Loucy (cell line): ENCODE results near the gene RWDD1.
"Not testable (repeated sequence)": the region's sequence is repeated elsewhere in the genome, so short reads cannot be mapped to it uniquely, and the experiment has no call there.

ENCODE experiments used
- H2AFZ ChIP-seq: fragments of 200-600 bp; sonication (generic); 2 replicates; pipeline ENCODE4 v1.6.0; 2016; ENCODE audit warnings: antibody characterized with exemption, mild to moderate bottlenecking, low read length, moderate library complexity
- H3F3A ChIP-seq: fragments of 200-600 bp; 2 replicates; pipeline ENCODE4 v1.6.0; 2016; ENCODE audit warnings: antibody characterized with exemption, low read depth, mild to moderate bottlenecking
- H3K27me3 ChIP-seq: fragments of 200-600 bp; sonication (generic); 2 replicates; pipeline ENCODE4 v1.6.1; 2014; ENCODE audit warnings: low read length, mild to moderate bottlenecking; ENCODE audit not compliant: insufficient read depth, poor library complexity, severe bottlenecking
- H3K36me3 ChIP-seq: fragments of 200-600 bp; sonication (generic); 2 replicates; pipeline ENCODE4 v1.6.1; 2016; ENCODE audit warnings: low read length; ENCODE audit not compliant: insufficient read depth
- H3K4me1 ChIP-seq: fragments of 200-600 bp; sonication (generic); 2 replicates; pipeline ENCODE4 v1.5.1; 2014; ENCODE audit warnings: low read length, mild to moderate bottlenecking; ENCODE audit not compliant: insufficient read depth, poor library complexity, severe bottlenecking
- H3K4me2 ChIP-seq: fragments of 200-600 bp; sonication (generic); 2 replicates; pipeline ENCODE4 v1.6.0; 2014; ENCODE audit warnings: antibody characterized with exemption, low read length, low read depth, mild to moderate bottlenecking; ENCODE audit not compliant: poor library complexity, severe bottlenecking
- H3K4me3 ChIP-seq: fragments of 200-600 bp; sonication (generic); 2 replicates; pipeline ENCODE4 v1.5.1; 2014; ENCODE audit warnings: low read length, mild to moderate bottlenecking, mixed read lengths; ENCODE audit not compliant: poor library complexity, severe bottlenecking
- H3K79me2 ChIP-seq: fragments of 200-600 bp; sonication (generic); 2 replicates; pipeline ENCODE4 v1.6.1; 2014; ENCODE audit warnings: low read length; ENCODE audit not compliant: insufficient read depth
- H3K9ac ChIP-seq: fragments of 200-600 bp; sonication (generic); 2 replicates; pipeline ENCODE4 v1.6.0; 2014; ENCODE audit warnings: mild to moderate bottlenecking, low read depth, low read length, moderate library complexity; ENCODE audit not compliant: poor library complexity, severe bottlenecking
- H3K9me2 ChIP-seq: fragments of 200-600 bp; sonication (generic); replicated peaks from 2 replicates; pipeline ENCODE4 v1.6.1; 2016; ENCODE audit warnings: low read depth, low read length, mixed read lengths
- H3K9me3 ChIP-seq: fragments of 200-600 bp; sonication (generic); 2 replicates; pipeline ENCODE4 v1.6.1; 2014; ENCODE audit warnings: mild to moderate bottlenecking, antibody characterized with exemption, low read length, low read depth; ENCODE audit not compliant: insufficient read depth
- H4K20me1 ChIP-seq: fragments of 200-600 bp; sonication (generic); 2 replicates; pipeline ENCODE4 v1.6.0; 2014; ENCODE audit warnings: antibody characterized with exemption, low read length, mild to moderate bottlenecking; ENCODE audit not compliant: insufficient read depth, poor library complexity, severe bottlenecking
- EZH2phosphoT487 ChIP-seq: fragments of 200-600 bp; IDR thresholded peaks from 2 replicates; pipeline ENCODE4 v1.6.1; 2018; ENCODE audit warnings: antibody characterized with exemption, mild to moderate bottlenecking, moderate library complexity, borderline replicate concordance
- TF ChIP-seq, protein P1 (sequence below): fragments of 200-600 bp; sonication (generic); conservative IDR thresholded peaks from 2 replicates; pipeline ENCODE4 v1.5.1; 2014; ENCODE audit warnings: mild to moderate bottlenecking, antibody characterized with exemption, low read length

Gene RWDD1

DNA sequence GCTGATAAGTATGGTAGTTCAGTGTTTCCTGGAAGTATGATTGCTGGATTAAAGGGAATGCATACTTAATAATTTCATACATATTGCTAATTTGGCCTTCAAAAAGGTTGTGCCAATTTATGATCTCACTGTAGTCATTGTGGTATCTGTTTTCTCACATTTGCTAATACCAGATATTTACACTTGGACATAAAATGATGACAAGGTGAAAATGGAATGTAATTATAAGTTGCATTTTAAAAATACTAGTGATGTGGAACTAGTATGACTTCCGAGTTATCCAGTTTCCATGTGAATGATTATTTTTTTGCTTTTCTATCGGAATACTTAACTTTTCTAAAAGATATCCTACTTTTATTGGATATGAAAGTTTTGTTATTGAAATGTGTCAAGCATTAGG is 15.4 kb downstream of the RWDD1 start:
- TF ChIP-seq EZH2phosphoT487, result no peak
- TF ChIP-seq, protein P1, sequence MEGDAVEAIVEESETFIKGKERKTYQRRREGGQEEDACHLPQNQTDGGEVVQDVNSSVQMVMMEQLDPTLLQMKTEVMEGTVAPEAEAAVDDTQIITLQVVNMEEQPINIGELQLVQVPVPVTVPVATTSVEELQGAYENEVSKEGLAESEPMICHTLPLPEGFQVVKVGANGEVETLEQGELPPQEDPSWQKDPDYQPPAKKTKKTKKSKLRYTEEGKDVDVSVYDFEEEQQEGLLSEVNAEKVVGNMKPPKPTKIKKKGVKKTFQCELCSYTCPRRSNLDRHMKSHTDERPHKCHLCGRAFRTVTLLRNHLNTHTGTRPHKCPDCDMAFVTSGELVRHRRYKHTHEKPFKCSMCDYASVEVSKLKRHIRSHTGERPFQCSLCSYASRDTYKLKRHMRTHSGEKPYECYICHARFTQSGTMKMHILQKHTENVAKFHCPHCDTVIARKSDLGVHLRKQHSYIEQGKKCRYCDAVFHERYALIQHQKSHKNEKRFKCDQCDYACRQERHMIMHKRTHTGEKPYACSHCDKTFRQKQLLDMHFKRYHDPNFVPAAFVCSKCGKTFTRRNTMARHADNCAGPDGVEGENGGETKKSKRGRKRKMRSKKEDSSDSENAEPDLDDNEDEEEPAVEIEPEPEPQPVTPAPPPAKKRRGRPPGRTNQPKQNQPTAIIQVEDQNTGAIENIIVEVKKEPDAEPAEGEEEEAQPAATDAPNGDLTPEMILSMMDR, result no peak
- H3K27me3 ChIP-seq, result no peaks in the 10 kb centered on the region
- H3K4me3 ChIP-seq, result no peak overlapping the region
- no peaks in the 10 kb centered on the region; the same call in 1 of the 2 replicates for H3K9me3 ChIP-seq
- H3K9me2 ChIP-seq, result no peaks in the 10 kb centered on the region
- H3K79me2 ChIP-seq, result no peaks in the 10 kb centered on the region
- no peaks in the 10 kb centered on the region for H3K4me1 ChIP-seq
- H3K36me3 ChIP-seq, result peaks cover 49% of the 10 kb centered on the region
- no peak overlapping the region for H3K4me2 ChIP-seq
- no peaks in the 10 kb centered on the region for H4K20me1 ChIP-seq
- no peak overlapping the region for H2AFZ ChIP-seq
- no peaks in the 10 kb centered on the region for H3F3A ChIP-seq
- H3K9ac ChIP-seq, result no peak overlapping the region

GRCh38 chr6:116595247-116595646 is 23.9 kb downstream of the RWDD1 start:
- Histone ChIP-seq H3K79me2 (no peaks in the 10 kb centered on the region), H3K27me3 (no peaks in the 10 kb centered on the region), H2AFZ (no peak overlapping the region), H3K4me1 (no peaks in the 10 kb centered on the region), H3K9ac (no peak overlapping the region), H3F3A (no peaks in the 10 kb centered on the region), H3K4me3 (no peak overlapping the region), H3K36me3 (peaks cover 35% of the 10 kb centered on the region; the same call in 1 of the 2 replicates), H3K9me2 (no peaks in the 10 kb centered on the region), H3K9me3 (no peaks in the 10 kb centered on the region), H4K20me1 (no peaks in the 10 kb centered on the region), H3K4me2 (no peak overlapping the region)
- TF ChIP-seq, protein P1, result no peak
- no peak for TF ChIP-seq EZH2phosphoT487

GRCh38 chr6:116596815-116597214 is 25.5 kb downstream of the RWDD1 start:
- no peaks in the 10 kb centered on the region for H3K79me2 ChIP-seq
- H3K4me2 ChIP-seq, result no peak overlapping the region
- no peak overlapping the region for H3K9ac ChIP-seq
- H3K4me3 ChIP-seq, result no peak overlapping the region
- no peaks in the 10 kb centered on the region for H3F3A ChIP-seq
- H2AFZ ChIP-seq, result no peak overlapping the region
- H3K4me1 ChIP-seq, result no peaks in the 10 kb centered on the region
- no peak for TF ChIP-seq EZH2phosphoT487
- TF ChIP-seq, protein P1, result no peak
- H4K20me1 ChIP-seq, result no peaks in the 10 kb centered on the region
- H3K9me2 ChIP-seq, result no peaks in the 10 kb centered on the region
- H3K9me3 ChIP-seq, result no peaks in the 10 kb centered on the region
- no peaks in the 10 kb centered on the region for H3K27me3 ChIP-seq
- peaks cover 23% of the 10 kb centered on the region; the same call in 1 of the 2 replicates for H3K36me3 ChIP-seq

- not testable (repeated sequence) for H3K4me3 ChIP-seq, H3K9me2 ChIP-seq, H3K36me3 ChIP-seq, H3K4me2 ChIP-seq, H3F3A ChIP-seq, H3K27me3 ChIP-seq, H3K4me1 ChIP-seq, H2AFZ ChIP-seq, H4K20me1 ChIP-seq, H3K9ac ChIP-seq, H3K9me3 ChIP-seq, H3K79me2 ChIP-seq
Measured at GRCh38 chr6:116603916-116604315, 32.6 kb downstream of the RWDD1 start.

DNA sequence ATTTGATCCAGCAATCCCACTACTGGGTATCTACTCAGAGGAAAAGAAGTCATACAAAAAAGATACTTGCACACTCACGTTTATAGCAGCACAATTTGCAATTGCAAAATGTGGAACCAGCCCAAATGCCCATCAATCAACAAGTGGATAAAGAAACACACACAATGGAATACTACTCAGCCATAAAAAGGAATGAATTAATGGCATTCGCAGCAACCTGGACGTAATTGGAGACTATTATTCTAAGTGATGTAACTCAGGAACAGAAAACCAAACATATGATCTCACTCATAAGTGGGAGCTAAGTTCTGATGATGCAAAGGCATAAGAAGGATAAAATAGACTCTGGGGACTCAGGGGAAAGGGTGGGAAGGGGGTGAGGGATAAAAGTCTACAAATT is 33.6 kb downstream of the RWDD1 start:
- H3K36me3 ChIP-seq, H3K79me2 ChIP-seq, H3K4me2 ChIP-seq, H3K4me3 ChIP-seq, H2AFZ ChIP-seq, H3F3A ChIP-seq, H3K9ac ChIP-seq, H3K27me3 ChIP-seq, H3K9me2 ChIP-seq, H4K20me1 ChIP-seq, H3K9me3 ChIP-seq, H3K4me1 ChIP-seq: not testable (repeated sequence)
